H1 (cell line): ENCODE measurements around the gene AHSP.

ENCODE experiments used
- CTCF ChIP-seq, 3 experiments: IDR thresholded peaks; 1 replicate in 2 of 3; 2 replicates in 1 of 3; pipeline versions ENCODE4 v1.5.1 to v1.6.1; 2011; ENCODE audit warnings: low read length in 3 of 3, mild to moderate bottlenecking in 3 of 3, inconsistent platforms in 2 of 3, low read depth in 1 of 3, moderate library complexity in 1 of 3; ENCODE audit not compliant: insufficient read depth in 1 of 3; ENCODE audit errors: control extremely low read depth in 1 of 3
- EP300 ChIP-seq, 2 experiments: IDR thresholded peaks; 1 replicate in 1 of 2; 2 replicates in 1 of 2; pipeline ENCODE4 v1.6.1; 2011 to 2012; ENCODE audit warnings: low read depth in 2 of 2, low read length in 2 of 2, mild to moderate bottlenecking in 2 of 2, borderline replicate concordance in 1 of 2, inconsistent platforms in 1 of 2, moderate library complexity in 1 of 2
- GTF2F1 ChIP-seq: IDR thresholded peaks from 2 replicates; pipeline ENCODE4 v1.6.1; 2012; ENCODE audit warnings: low read depth, low read length, improper control_type of control experiment, borderline replicate concordance
- HDAC2 ChIP-seq, 2 experiments: fragments of 300-600 bp in 1 of 2; sonication (generic) in 1 of 2; IDR thresholded peaks; 2 replicates each; pipeline ENCODE4 v1.6.1; 2011 to 2012; ENCODE audit warnings: low read depth in 2 of 2, low read length in 2 of 2, mild to moderate bottlenecking in 2 of 2, moderate library complexity in 2 of 2, borderline replicate concordance in 1 of 2, inconsistent platforms in 1 of 2
- POLR2A ChIP-seq, 2 experiments: IDR thresholded peaks; 1 replicate in 1 of 2; 2 replicates in 1 of 2; pipeline ENCODE4 v1.6.1; 2011; ENCODE audit warnings: low read depth in 2 of 2, low read length in 2 of 2, mild to moderate bottlenecking in 2 of 2; ENCODE audit errors: control extremely low read depth in 1 of 2
- POLR2AphosphoS5 ChIP-seq: IDR thresholded peaks from 2 replicates; pipeline ENCODE4 v1.6.1; 2011; ENCODE audit warnings: low read depth, low read length
- RFX5 ChIP-seq: IDR thresholded peaks from 2 replicates; pipeline ENCODE4 v1.6.1; 2011; ENCODE audit warnings: low read depth, low read length, improper control_type of control experiment, borderline replicate concordance
- SIX5 ChIP-seq: IDR thresholded peaks from 2 replicates; pipeline ENCODE4 v1.6.1; 2011; ENCODE audit warnings: mild to moderate bottlenecking, low read depth, low read length
- SUZ12 ChIP-seq: fragments of 200-600 bp; sonication (generic); IDR thresholded peaks from 2 replicates; pipeline ENCODE4 v1.6.1; 2012; ENCODE audit warnings: mild to moderate bottlenecking, inconsistent platforms, low read length, moderate library complexity, mixed read lengths
- TAF1 ChIP-seq: IDR thresholded peaks from 2 replicates; pipeline ENCODE4 v1.6.1; 2011; ENCODE audit warnings: mild to moderate bottlenecking, low read depth, low read length

DNA sequence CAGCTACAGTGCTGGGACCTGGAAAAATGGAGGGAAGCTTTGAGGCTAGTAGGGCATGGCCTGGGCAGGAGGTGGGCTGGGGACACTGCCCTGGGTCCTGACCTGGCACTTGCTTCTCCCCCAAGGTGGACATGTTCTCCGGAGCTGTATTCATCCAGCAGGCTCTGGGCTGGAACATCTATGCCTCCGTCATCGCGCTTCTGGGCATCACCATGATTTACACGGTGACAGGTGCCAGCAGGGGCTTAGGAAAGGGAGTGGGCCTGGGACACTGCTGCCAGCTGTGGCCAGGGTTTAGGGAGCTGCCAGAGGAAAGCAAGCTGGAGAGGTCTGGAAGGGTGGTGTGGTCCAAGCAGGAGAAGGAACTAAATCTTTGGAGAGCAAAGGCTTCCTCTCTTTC, 41.7 kb upstream of the AHSP start:
- TF ChIP-seq HDAC2 (IDR thresholded peaks at IDR 0.05; ENCODE audit: borderline replicate concordance in 1 of 2, low read depth in 2 of 2, low read length in 2 of 2) (no peak), SIX5 (no peak), CTCF (IDR thresholded peaks at IDR 0.05; ENCODE audit: control extremely low read depth in 1 of 3, insufficient read depth in 1 of 3, low read depth in 1 of 3, low read length in 3 of 3) (no peak), POLR2AphosphoS5 (no peak), RFX5 (no peak), SUZ12 (no peak), TAF1 (no peak), POLR2A (IDR thresholded peaks at IDR 0.05; ENCODE audit: control extremely low read depth in 1 of 2, low read depth in 2 of 2, low read length in 2 of 2) (no peak), EP300 (IDR thresholded peaks at IDR 0.05; ENCODE audit: borderline replicate concordance in 1 of 2, low read depth in 2 of 2, low read length in 2 of 2) (no peak), GTF2F1 (no peak)
